H9 (cell line): ENCODE results near the gene VSTM2L. TPM values are rescaled to one million over a fixed set of nuclear protein-coding genes. Genes with fewer than 3 reads are reported as not detected.

Source experiments
- DNase-seq: peaks from one replicate; pipeline ENCODE4 v3.0.0-alpha.2; 2017
- H2AFZ ChIP-seq: one replicate; pipeline ENCODE4 v1.6.1; 2013; ENCODE audit warnings: mild to moderate bottlenecking, low read length, control low read depth, moderate library complexity
- H2AK5ac ChIP-seq: 2 replicates; pipeline ENCODE4 v1.6.1; 2013; ENCODE audit warnings: low read length, control low read depth, mixed read lengths; ENCODE audit not compliant: insufficient read length
- H2BK120ac ChIP-seq: one replicate; pipeline ENCODE4 v1.6.1; 2013; ENCODE audit warnings: low read depth, mild to moderate bottlenecking, low read length, control low read depth, inconsistent platforms; ENCODE audit not compliant: poor library complexity, severe bottlenecking
- H2BK12ac ChIP-seq: 2 replicates; pipeline ENCODE4 v1.6.1; 2013; ENCODE audit warnings: low read length, control low read depth, mixed read lengths, low read depth; ENCODE audit not compliant: insufficient read length
- H2BK15ac ChIP-seq: 2 replicates; pipeline ENCODE4 v1.6.1; 2013; ENCODE audit warnings: low read depth, low read length, control low read depth
- H2BK20ac ChIP-seq: one replicate; pipeline ENCODE4 v1.6.1; 2013; ENCODE audit warnings: low read depth, mild to moderate bottlenecking, low read length, control low read depth, inconsistent platforms; ENCODE audit not compliant: poor library complexity, severe bottlenecking
- H2BK5ac ChIP-seq: 2 replicates; pipeline ENCODE4 v1.6.1; 2013; ENCODE audit warnings: low read length, control low read depth, mixed read lengths; ENCODE audit not compliant: insufficient read length
- H3K14ac ChIP-seq: 2 replicates; pipeline ENCODE4 v1.6.1; 2013; ENCODE audit warnings: low read length, control low read depth; ENCODE audit not compliant: insufficient read depth
- H3K18ac ChIP-seq: 2 replicates; pipeline ENCODE4 v1.6.1; 2013; ENCODE audit warnings: low read depth, mild to moderate bottlenecking, mixed read lengths, low read length, control low read depth; ENCODE audit not compliant: insufficient read length
- H3K23ac ChIP-seq: 2 replicates; pipeline ENCODE4 v1.6.1; 2013; ENCODE audit warnings: low read length, control low read depth, mixed read lengths, low read depth; ENCODE audit not compliant: insufficient read length
- H3K23me2 ChIP-seq: 2 replicates; pipeline ENCODE4 v1.6.1; 2013; ENCODE audit warnings: low read depth, mild to moderate bottlenecking, mixed read lengths, low read length, control low read depth; ENCODE audit not compliant: insufficient read length, poor library complexity, severe bottlenecking
- H3K27ac ChIP-seq: 2 replicates; pipeline ENCODE4 v1.5.1; 2013; ENCODE audit warnings: low read length, control low read depth, mixed read lengths, low read depth; ENCODE audit not compliant: insufficient read length
- H3K27me3 ChIP-seq: 2 replicates; pipeline ENCODE4 v1.6.1; 2013; ENCODE audit warnings: low read length, control low read depth, inconsistent platforms; ENCODE audit not compliant: insufficient read depth
- H3K4ac ChIP-seq: 2 replicates; pipeline ENCODE4 v1.6.1; 2013; ENCODE audit warnings: low read depth, mild to moderate bottlenecking, control low read depth, inconsistent platforms, low read length, moderate library complexity
- H3K4me1 ChIP-seq: 2 replicates; pipeline ENCODE4 v1.6.1; 2013; ENCODE audit warnings: low read length, control low read depth, inconsistent platforms; ENCODE audit not compliant: insufficient read depth
- H3K4me2 ChIP-seq: 2 replicates; pipeline ENCODE4 v1.6.1; 2013; ENCODE audit warnings: low read length, control low read depth, mixed read lengths; ENCODE audit not compliant: insufficient read length, insufficient read depth
- H3K56ac ChIP-seq: 2 replicates; pipeline ENCODE4 v1.6.1; 2013; ENCODE audit warnings: low read depth, mild to moderate bottlenecking, mixed read lengths, low read length, control low read depth; ENCODE audit not compliant: insufficient read length
- H3K79me1 ChIP-seq: 2 replicates; pipeline ENCODE4 v1.6.1; 2013; ENCODE audit warnings: low read depth, mild to moderate bottlenecking, moderate library complexity, low read length, control low read depth, inconsistent platforms; ENCODE audit not compliant: insufficient read depth, poor library complexity, severe bottlenecking
- H3K79me2 ChIP-seq: 2 replicates; pipeline ENCODE4 v1.6.1; 2013; ENCODE audit warnings: low read length, control low read depth, inconsistent platforms; ENCODE audit not compliant: insufficient read depth
- H3K9ac ChIP-seq: 2 replicates; pipeline ENCODE4 v1.6.1; 2013; ENCODE audit warnings: low read length, control low read depth, mixed read lengths; ENCODE audit not compliant: insufficient read length; ENCODE audit errors: extremely low read depth
- H3K9me3 ChIP-seq: one replicate; pipeline ENCODE4 v1.6.1; 2013; ENCODE audit warnings: low read depth, low read length, inconsistent platforms; ENCODE audit not compliant: control insufficient read depth
- H3T11ph ChIP-seq: one replicate; pipeline ENCODE4 v1.6.1; 2013; ENCODE audit warnings: mild to moderate bottlenecking, low read length, control low read depth, inconsistent platforms
- H4K20me1 ChIP-seq: one replicate; pipeline ENCODE4 v1.6.1; 2013; ENCODE audit not compliant: control insufficient read depth, insufficient read length, insufficient read depth
- H4K5ac ChIP-seq: 2 replicates; pipeline ENCODE4 v1.6.1; 2013; ENCODE audit warnings: low read depth, mild to moderate bottlenecking, mixed read lengths, low read length, control low read depth; ENCODE audit not compliant: insufficient read length
- H4K8ac ChIP-seq: replicated peaks from 2 replicates; pipeline ENCODE4 v1.6.1; 2013; ENCODE audit warnings: low read length, control low read depth, mixed read lengths, low read depth; ENCODE audit not compliant: insufficient read length
- H4K91ac ChIP-seq: 2 replicates; pipeline ENCODE4 v1.6.1; 2013; ENCODE audit warnings: low read depth, mild to moderate bottlenecking, moderate library complexity, mixed read lengths, low read length, control low read depth; ENCODE audit not compliant: insufficient read length
- H3K27ac Mint-ChIP-seq, 3 experiments: 2 replicates in 2 of 3; 3 replicates in 1 of 3; pipeline ENCODE4 v1.8.0; 2020 to 2021; ENCODE audit warnings: mixed read lengths in 3 of 3, mild to moderate bottlenecking in 1 of 3, moderate library complexity in 1 of 3
- H3K27me3 Mint-ChIP-seq: 2 replicates; pipeline ENCODE4 v1.8.0; 2021; ENCODE audit warnings: low read depth, mild to moderate bottlenecking, moderate library complexity, mixed read lengths
- H3K36me3 Mint-ChIP-seq, 3 experiments: 2 replicates in 2 of 3; 3 replicates in 1 of 3; pipeline ENCODE4 v1.8.0; 2020 to 2021; ENCODE audit warnings: low read depth in 3 of 3, mixed read lengths in 3 of 3; ENCODE audit not compliant: insufficient read depth in 1 of 3
- H3K4me1 Mint-ChIP-seq, 2 experiments: 2 replicates each; pipeline ENCODE4 v1.8.0; 2020; ENCODE audit warnings: mixed read lengths in 2 of 2
- H3K4me3 Mint-ChIP-seq, 2 experiments: 2 replicates in 1 of 2; 3 replicates in 1 of 2; pipeline ENCODE4 v1.8.0; 2020 to 2021; ENCODE audit warnings: mild to moderate bottlenecking in 2 of 2, mixed read lengths in 2 of 2, moderate library complexity in 1 of 2
- H3K9me3 Mint-ChIP-seq, 2 experiments: 2 replicates in 1 of 2; 3 replicates in 1 of 2; pipeline ENCODE4 v1.8.0; 2020; ENCODE audit warnings: mild to moderate bottlenecking in 2 of 2, mixed read lengths in 2 of 2, moderate library complexity in 1 of 2
- WGBS: extraction: QIAGEN DNeasy Blood & Tissue Kit; methylation state at CpG from one replicate; pipeline ENCODE4 v1.1.7; 2013; ENCODE audit warnings: missing lambda C conversion rate, low lambda C conversion rate, mixed read lengths; ENCODE audit not compliant: insufficient read length; ENCODE audit errors: extremely low coverage; 5-methylcytosine and 5-hydroxymethylcytosine counted together
- total RNA-seq: library from RNA; stranded (reverse); gene quantifications from 2 replicates; pipeline ENCODE4 v1.2.1, GENCODE V29; 2021
- TF ChIP-seq, protein P1 (sequence below): fragments of 200-600 bp; sonication (generic); conservative IDR thresholded peaks from 3 replicates; pipeline ENCODE4 v1.8.0; 2021; ENCODE audit warnings: antibody characterized with exemption, mild to moderate bottlenecking

VSTM2L gene
- total RNA-seq, 1 experiment from 2014 or later: 2.1 TPM

DNA sequence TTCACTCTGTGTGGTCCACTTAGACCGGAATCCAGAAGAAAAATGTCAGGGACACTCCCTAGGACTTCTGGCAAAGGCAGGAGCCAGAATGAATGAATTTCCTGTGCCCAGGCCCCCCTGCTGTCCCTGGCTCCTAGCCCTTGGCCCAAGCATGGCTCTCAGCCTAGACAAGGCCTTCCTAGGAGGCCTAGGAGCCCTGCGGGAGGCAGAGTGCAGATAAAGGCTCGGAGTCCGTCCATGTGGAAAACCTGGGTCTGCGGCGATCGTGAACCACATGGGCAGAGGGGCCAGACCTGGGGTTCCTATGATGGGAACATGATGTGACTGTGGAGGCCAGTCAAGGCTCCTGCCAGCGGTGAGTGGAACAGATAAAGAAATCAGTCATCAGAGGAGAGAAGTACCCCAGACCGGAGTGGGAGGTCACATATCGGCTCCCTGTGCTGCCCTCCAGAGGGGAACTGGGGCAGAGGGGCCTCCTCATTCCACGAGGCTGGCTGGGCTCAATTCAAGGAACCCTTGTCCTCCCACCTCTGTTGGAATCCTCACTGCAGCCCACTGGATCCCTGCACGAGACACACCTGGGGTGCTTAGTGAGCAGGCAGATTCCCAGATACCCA, 5.9 kb upstream of the VSTM2L start:
- Histone ChIP-seq H2BK12ac (no peak overlapping the region), H3K14ac (no peak overlapping the region), H3K9ac (no peak overlapping the region), H3T11ph (no peak overlapping the region), H3K27me3 (no peaks in the 10 kb centered on the region), H2BK120ac (no peak overlapping the region), H3K23me2 (no peaks in the 10 kb centered on the region), H3K4me1 (no peaks in the 10 kb centered on the region), H2BK5ac (no peak overlapping the region), H4K5ac (no peak overlapping the region), H2BK20ac (no peak overlapping the region), H2AFZ (no peak overlapping the region), H3K56ac (no peak overlapping the region), H4K8ac (no peak overlapping the region), H2BK15ac (no peak overlapping the region), H3K4ac (no peak overlapping the region), H2AK5ac (no peak overlapping the region), H3K18ac (no peak overlapping the region), H3K9me3 (no peaks in the 10 kb centered on the region), H3K23ac (no peak overlapping the region), H3K79me2 (no peaks in the 10 kb centered on the region), H4K20me1 (no peaks in the 10 kb centered on the region), H4K91ac (no peak overlapping the region), H3K4me2 (no peak overlapping the region), H3K79me1 (no peaks in the 10 kb centered on the region), H3K27ac (no peak overlapping the region)
- H3K27me3 Mint-ChIP-seq: peaks cover 15% of the 10 kb centered on the region
- no CpG with 5 or more reads among the region's 12 CpGs for WGBS
- H3K9me3 Mint-ChIP-seq: peaks cover 0 to under 1% of the 10 kb centered on the region in 2 experiments; a peak in 1 of 5 replicates
- H3K27ac Mint-ChIP-seq: peak overlapping the region in 2 of 3 experiments; percentile 71 to 84; a peak in 3 of 7 replicates
- H3K36me3 Mint-ChIP-seq: no peaks in the 10 kb centered on the region
- DNase-seq: peak; percentile 57
- H3K4me3 Mint-ChIP-seq: no peak overlapping the region
- TF ChIP-seq, protein P1, sequence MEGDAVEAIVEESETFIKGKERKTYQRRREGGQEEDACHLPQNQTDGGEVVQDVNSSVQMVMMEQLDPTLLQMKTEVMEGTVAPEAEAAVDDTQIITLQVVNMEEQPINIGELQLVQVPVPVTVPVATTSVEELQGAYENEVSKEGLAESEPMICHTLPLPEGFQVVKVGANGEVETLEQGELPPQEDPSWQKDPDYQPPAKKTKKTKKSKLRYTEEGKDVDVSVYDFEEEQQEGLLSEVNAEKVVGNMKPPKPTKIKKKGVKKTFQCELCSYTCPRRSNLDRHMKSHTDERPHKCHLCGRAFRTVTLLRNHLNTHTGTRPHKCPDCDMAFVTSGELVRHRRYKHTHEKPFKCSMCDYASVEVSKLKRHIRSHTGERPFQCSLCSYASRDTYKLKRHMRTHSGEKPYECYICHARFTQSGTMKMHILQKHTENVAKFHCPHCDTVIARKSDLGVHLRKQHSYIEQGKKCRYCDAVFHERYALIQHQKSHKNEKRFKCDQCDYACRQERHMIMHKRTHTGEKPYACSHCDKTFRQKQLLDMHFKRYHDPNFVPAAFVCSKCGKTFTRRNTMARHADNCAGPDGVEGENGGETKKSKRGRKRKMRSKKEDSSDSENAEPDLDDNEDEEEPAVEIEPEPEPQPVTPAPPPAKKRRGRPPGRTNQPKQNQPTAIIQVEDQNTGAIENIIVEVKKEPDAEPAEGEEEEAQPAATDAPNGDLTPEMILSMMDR: peak; percentile 71
- H3K4me1 Mint-ChIP-seq: peaks cover 10 to 13% of the 10 kb centered on the region in 2 experiments
